Left renal cortex interstitium (tissue), 4 donors: ENCODE results near the gene CCDC102A. TPM values are rescaled to one million over a fixed set of nuclear protein-coding genes. Genes with fewer than 3 reads are reported as not detected.

Experiments used
- DNase-seq, 4 donors: peaks; one replicate each; pipeline ENCODE4 v3.0.0-alpha.2; 2013; ENCODE audit warnings: low read depth in 4 of 4, low spot score in 2 of 4, missing footprints in 1 of 4
- polyA plus RNA-seq, 4 donors: library from polyadenylated mRNA; unstranded; fragments of 120-200 nt; gene quantifications; one replicate each; pipeline ENCODE4 v1.2.1, GENCODE V29; 2013; ENCODE audit not compliant: insufficient read length in 4 of 4

The CCDC102A gene
- polyA plus RNA-seq, 4 donors, result 14.9 to 25.6 (median 18.6) TPM

- no peak for DNase-seq
Measured at GRCh38 chr16:57468346-57468745, 68.0 kb downstream of the CCDC102A start.

GRCh38 chr16:57464523-57464922 is 71.8 kb downstream of the CCDC102A start:
- no peak for DNase-seq

GRCh38 chr16:57462978-57463362 is 73.4 kb downstream of the CCDC102A start:
- no peak for DNase-seq

- DNase-seq, result peak in 3 of 4 donors; percentile 68 to 81 (median 73)
Measured at GRCh38 chr16:57462209-57462977, 74.0 kb downstream of the CCDC102A start, which contains the start of gene POLR2C. Gene POLR2C (plus strand): TSS chr16:57462679. CDS start chr16:57462725, 46 bp downstream.

Other genes starting within 250 kb of the CCDC102A start
- under 1 TPM; 0.04 to 0.19 (median 0.13) TPM for gene CCL22, start 177.8 kb downstream of the CCDC102A start, polyA plus RNA-seq
- 10 to 100 TPM; 24.6 to 48.4 (median 31.7) TPM for gene CX3CL1, start 164.1 kb downstream of the CCDC102A start, polyA plus RNA-seq
- gene CCL17, start 131.8 kb downstream of the CCDC102A start, polyA plus RNA-seq, result under 1 TPM in 1 of 4 donors, not detected in 3; 0.25 TPM
- 10 to 100 TPM; 92.4 to 96.9 (median 93.4) TPM for gene CIAPIN1, start 89.2 kb downstream of the CCDC102A start, polyA plus RNA-seq
- gene COQ9, start 89.1 kb downstream of the CCDC102A start, polyA plus RNA-seq, result 100 to 1,000 TPM in 2 of 4 donors, 10 to 100 TPM in 2; 96.9 to 115 (median 102) TPM
- gene POLR2C, start 73.9 kb downstream of the CCDC102A start, polyA plus RNA-seq, result 10 to 100 TPM; 85.0 to 88.9 (median 86.3) TPM
- 10 to 100 TPM; 31.7 to 40.0 (median 35.5) TPM for gene DOK4, start 50.1 kb downstream of the CCDC102A start, polyA plus RNA-seq
- gene ADGRG5, start 6.1 kb upstream of the CCDC102A start, polyA plus RNA-seq, result 1 to 10 TPM; 1.1 to 2.0 (median 1.2) TPM
- 10 to 100 TPM; 70.6 to 91.4 (median 84.6) TPM for gene ADGRG1, start 92.1 kb upstream of the CCDC102A start, polyA plus RNA-seq
- gene ADGRG3, start 131.7 kb upstream of the CCDC102A start, polyA plus RNA-seq, result under 1 TPM in 3 of 4 donors, not detected in 1; 0.23 to 0.32 (median 0.29) TPM
- gene DRC7, start 158.2 kb upstream of the CCDC102A start, polyA plus RNA-seq, result 1 to 10 TPM; 3.0 to 3.9 (median 3.6) TPM
- 10 to 100 TPM; 19.3 to 26.8 (median 23.3) TPM for gene KATNB1, start 199.2 kb upstream of the CCDC102A start, polyA plus RNA-seq